DND-41 (cell line): ENCODE measurements around the gene BRSK2.

Experiments used
- CTCF ChIP-seq: IDR thresholded peaks from 2 replicates; pipeline ENCODE4 v1.5.1; 2012; ENCODE audit warnings: borderline replicate concordance, low read length, moderate library complexity, mild to moderate bottlenecking; ENCODE audit not compliant: poor library complexity, severe bottlenecking; ENCODE audit errors: extremely low read depth
- EZH2 ChIP-seq: IDR thresholded peaks from 3 replicates; pipeline ENCODE4 v1.6.1; 2012; ENCODE audit warnings: borderline replicate concordance, low read depth, mild to moderate bottlenecking, moderate library complexity, low read length, inconsistent platforms; ENCODE audit not compliant: severe bottlenecking

- no peak for TF ChIP-seq CTCF
- TF ChIP-seq EZH2, result no peak
Observed at GRCh38 chr11:1428762-1429316, 39.1 kb downstream of the BRSK2 start.
